Osteoblast (primary cell): ENCODE results near the gene EBF4. TPM values are rescaled to one million over a fixed set of nuclear protein-coding genes. Genes with fewer than 3 reads are reported as not detected.

Experiments
- DNase-seq: peaks from one replicate; pipeline ENCODE4 v3.0.0; 2011; ENCODE audit warnings: low spot score, mixed read lengths; ENCODE audit not compliant: insufficient read length; ENCODE audit errors: missing footprints
- H2AFZ ChIP-seq: 2 replicates; pipeline ENCODE4 v1.6.0; 2011; ENCODE audit warnings: mild to moderate bottlenecking, low read length
- H3K27ac ChIP-seq: 2 replicates; pipeline ENCODE4 v1.5.1; 2011; ENCODE audit warnings: mild to moderate bottlenecking, low read depth, low read length, moderate library complexity
- H3K27me3 ChIP-seq: 2 replicates; pipeline ENCODE4 v1.6.0; 2012; ENCODE audit warnings: mild to moderate bottlenecking, control low read depth, inconsistent platforms, low read length, moderate library complexity; ENCODE audit not compliant: insufficient read depth
- H3K36me3 ChIP-seq: 2 replicates; pipeline ENCODE4 v1.5.1; 2011; ENCODE audit warnings: mild to moderate bottlenecking, low read length, control low read depth, moderate library complexity; ENCODE audit not compliant: insufficient read depth
- H3K4me1 ChIP-seq: 2 replicates; pipeline ENCODE4 v1.5.1; 2011; ENCODE audit warnings: mild to moderate bottlenecking, low read length, control low read depth, moderate library complexity; ENCODE audit not compliant: insufficient read depth
- H3K4me2 ChIP-seq: 2 replicates; pipeline ENCODE4 v1.6.0; 2011; ENCODE audit warnings: mild to moderate bottlenecking, low read length; ENCODE audit not compliant: insufficient read depth
- H3K4me3 ChIP-seq: fragments of 200-600 bp; sonication (generic); 3 replicates; pipeline ENCODE4 v1.5.1; 2012; ENCODE audit warnings: mild to moderate bottlenecking, low read length, inconsistent platforms; ENCODE audit not compliant: insufficient read depth
- H3K79me2 ChIP-seq: 2 replicates; pipeline ENCODE4 v1.6.0; 2012; ENCODE audit warnings: mild to moderate bottlenecking, low read length, control low read depth, inconsistent platforms; ENCODE audit not compliant: insufficient read depth
- H3K9me3 ChIP-seq: 2 replicates; pipeline ENCODE4 v1.5.1; 2011; ENCODE audit warnings: low read depth, low read length, control low read depth
- H4K20me1 ChIP-seq: 2 replicates; pipeline ENCODE4 v1.6.0; 2012; ENCODE audit warnings: mild to moderate bottlenecking, low read length, control low read depth; ENCODE audit not compliant: insufficient read depth
- CTCF ChIP-seq: IDR thresholded peaks from 2 replicates; pipeline ENCODE4 v1.5.1; 2011; ENCODE audit warnings: mild to moderate bottlenecking, low read depth, low read length, moderate library complexity; ENCODE audit errors: extremely low read depth
- total RNA-seq: library from RNA; depleted of rRNA; stranded (reverse); fragments of >200 nt; gene quantifications from 2 replicates; pipeline ENCODE4 v1.2.3, GENCODE V29; 2012

Gene EBF4
- total RNA-seq, 1 donor: under 0.01 TPM

- no peak for TF ChIP-seq CTCF
- Histone ChIP-seq H4K20me1 (no peaks in the 10 kb centered on the region), H3K79me2 (no peaks in the 10 kb centered on the region), H3K4me1 (no peaks in the 10 kb centered on the region), H3K4me2 (no peak overlapping the region), H3K36me3 (no peaks in the 10 kb centered on the region), H3K27me3 (peaks cover 36% of the 10 kb centered on the region), H3K4me3 (no peak overlapping the region), H3K27ac (no peak overlapping the region), H2AFZ (no peak overlapping the region), H3K9me3 (no peaks in the 10 kb centered on the region)
- peak; percentile 68 for DNase-seq
Observed at GRCh38 chr20:2700913-2701620, 8.5 kb downstream of the EBF4 start.

DNA sequence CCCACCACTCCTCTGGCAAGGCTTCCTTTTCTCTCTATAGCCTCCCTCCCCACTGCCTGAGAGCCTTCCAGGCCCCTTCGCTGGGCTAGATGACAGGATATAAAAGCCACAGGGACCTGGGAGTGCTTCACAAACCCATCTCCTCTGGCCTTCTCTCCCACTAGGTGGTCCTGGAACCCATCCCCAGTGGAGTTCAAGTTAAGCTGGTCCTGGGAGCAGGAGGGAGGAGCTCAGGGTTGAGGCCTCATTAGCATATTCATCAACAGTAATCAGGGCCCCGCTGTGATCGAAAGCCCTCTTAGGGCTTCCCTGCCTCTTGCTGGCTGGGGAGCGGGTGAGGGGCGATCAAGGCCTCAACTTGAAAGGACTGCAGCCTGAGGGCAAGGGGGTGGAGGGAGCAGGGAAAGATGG is 9.1 kb downstream of the EBF4 start:
- no peaks in the 10 kb centered on the region for H3K36me3 ChIP-seq
- DNase-seq: no peak
- H2AFZ ChIP-seq: no peak overlapping the region
- no peaks in the 10 kb centered on the region for H3K9me3 ChIP-seq
- H3K79me2 ChIP-seq: no peaks in the 10 kb centered on the region
- no peak for TF ChIP-seq CTCF
- no peaks in the 10 kb centered on the region for H4K20me1 ChIP-seq
- no peak overlapping the region for H3K27ac ChIP-seq
- no peak overlapping the region for H3K4me3 ChIP-seq
- peaks cover 37% of the 10 kb centered on the region for H3K27me3 ChIP-seq
- H3K4me2 ChIP-seq: no peak overlapping the region
- H3K4me1 ChIP-seq: no peaks in the 10 kb centered on the region

DNA sequence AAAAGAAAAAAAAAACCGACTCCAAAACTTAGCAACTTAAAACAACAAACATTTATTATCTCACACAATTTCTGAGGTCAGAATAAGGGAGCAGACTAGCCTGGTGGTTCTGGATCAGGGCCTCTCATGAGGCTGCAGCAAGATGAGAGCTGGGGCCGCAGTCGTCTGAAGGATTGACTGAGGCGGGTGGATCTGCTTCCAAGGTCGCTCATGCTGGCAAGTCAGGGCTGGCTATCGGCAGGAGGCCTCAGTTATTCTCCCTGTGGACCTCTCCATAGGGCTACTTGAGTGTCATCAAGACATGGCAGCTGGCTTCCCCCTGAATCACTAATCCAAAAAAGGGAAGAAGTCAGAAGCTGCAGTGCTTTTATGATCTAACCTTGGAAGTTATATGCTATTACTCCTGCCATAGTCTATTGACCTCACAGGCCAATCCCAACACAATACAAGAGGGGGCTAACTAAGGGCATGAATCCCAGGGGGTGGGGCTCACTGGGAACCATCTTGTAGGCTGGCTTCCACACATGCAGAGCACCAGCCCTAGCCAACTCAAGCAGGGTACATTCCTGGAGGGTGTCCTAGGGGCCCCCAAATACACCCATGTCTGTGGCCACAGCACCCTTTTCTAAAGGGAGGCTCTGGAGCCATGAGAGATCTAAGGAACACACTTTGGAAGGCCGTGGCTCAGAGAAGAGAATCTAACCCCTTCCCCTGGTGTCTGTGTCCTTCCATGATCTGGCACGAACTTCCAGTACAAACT is 11.3 kb downstream of the EBF4 start:
- Histone ChIP-seq H2AFZ (no peak overlapping the region), H3K9me3 (no peaks in the 10 kb centered on the region), H3K27me3 (peaks cover 33% of the 10 kb centered on the region), H3K4me1 (no peaks in the 10 kb centered on the region), H3K79me2 (no peaks in the 10 kb centered on the region), H4K20me1 (no peaks in the 10 kb centered on the region), H3K4me3 (no peak overlapping the region), H3K27ac (no peak overlapping the region), H3K36me3 (no peaks in the 10 kb centered on the region), H3K4me2 (no peak overlapping the region)
- DNase-seq: peak; percentile 66
- no peak for TF ChIP-seq CTCF

GRCh38 chr20:2705931-2706645 is 13.5 kb downstream of the EBF4 start:
- no peaks in the 10 kb centered on the region for H3K36me3 ChIP-seq
- H4K20me1 ChIP-seq: no peaks in the 10 kb centered on the region
- TF ChIP-seq CTCF: no peak
- H3K4me2 ChIP-seq: no peak overlapping the region
- H2AFZ ChIP-seq: no peak overlapping the region
- no peaks in the 10 kb centered on the region for H3K79me2 ChIP-seq
- no peaks in the 10 kb centered on the region for H3K9me3 ChIP-seq
- DNase-seq: peak; percentile 38
- H3K4me3 ChIP-seq: no peak overlapping the region
- peaks cover 19% of the 10 kb centered on the region for H3K27me3 ChIP-seq
- no peak overlapping the region for H3K27ac ChIP-seq
- H3K4me1 ChIP-seq: no peaks in the 10 kb centered on the region
